ENCODE data around the gene LYZL6. TPM values are rescaled to one million over a fixed set of nuclear protein-coding genes. Genes with fewer than 3 reads are reported as not detected.

The LYZL6 gene
- polyA plus RNA-seq, 5 donors = not detected

Other genes starting within 250 kb of the LYZL6 start
- 1 to 10 TPM; 2.2 to 3.8 (median 3.0) TPM for gene RASL10B, start 212.1 kb downstream of the LYZL6 start, polyA plus RNA-seq (ENCODE audit: insufficient read depth in 1 of 5, insufficient read length in 5 of 5, low replicate concordance in 1 of 5)
- 1 to 10 TPM in 3 of 5 donors, under 1 TPM in 2; 0.17 to 2.4 (median 1.1) TPM for gene GAS2L2, start 190.5 kb downstream of the LYZL6 start, polyA plus RNA-seq (ENCODE audit: insufficient read depth in 1 of 5, insufficient read length in 5 of 5, low replicate concordance in 1 of 5)
- gene C17orf50, start 182.8 kb downstream of the LYZL6 start, polyA plus RNA-seq (ENCODE audit: insufficient read depth in 1 of 5, insufficient read length in 5 of 5, low replicate concordance in 1 of 5) = under 1 TPM in 3 of 5 donors, not detected in 2; 0.14 to 0.23 (median 0.21) TPM
- 10 to 100 TPM in 1 of 5 donors, 1 to 10 TPM in 4; 7.6 to 10.5 (median 8.8) TPM for gene MMP28, start 148.1 kb downstream of the LYZL6 start, polyA plus RNA-seq (ENCODE audit: insufficient read depth in 1 of 5, insufficient read length in 5 of 5, low replicate concordance in 1 of 5)
- 100 to 1,000 TPM; 200 to 261 (median 239) TPM for gene TAF15, start 134.2 kb downstream of the LYZL6 start, polyA plus RNA-seq (ENCODE audit: insufficient read depth in 1 of 5, insufficient read length in 5 of 5, low replicate concordance in 1 of 5)
- gene HEATR9, start 74.8 kb downstream of the LYZL6 start, polyA plus RNA-seq (ENCODE audit: insufficient read depth in 1 of 5, insufficient read length in 5 of 5, low replicate concordance in 1 of 5) = under 1 TPM; 0.08 to 0.28 (median 0.16) TPM
- gene CCL5, start 63.4 kb downstream of the LYZL6 start, polyA plus RNA-seq (ENCODE audit: insufficient read depth in 1 of 5, insufficient read length in 5 of 5, low replicate concordance in 1 of 5) = 1 to 10 TPM; 2.7 to 4.4 (median 4.0) TPM
- gene RDM1, start 12.9 kb downstream of the LYZL6 start, polyA plus RNA-seq (ENCODE audit: insufficient read depth in 1 of 5, insufficient read length in 5 of 5, low replicate concordance in 1 of 5) = 1 to 10 TPM; 2.0 to 3.6 (median 2.5) TPM
- gene CCL16, start 37.8 kb upstream of the LYZL6 start, polyA plus RNA-seq (ENCODE audit: insufficient read depth in 1 of 5, insufficient read length in 5 of 5, low replicate concordance in 1 of 5) = 1 to 10 TPM in 1 of 5 donors, under 1 TPM in 4; 0.49 to 1.0 (median 0.84) TPM
- 100 to 1,000 TPM in 2 of 5 donors, 10 to 100 TPM in 3; 70.5 to 119 (median 83.9) TPM for gene CCL14, start 43.0 kb upstream of the LYZL6 start, polyA plus RNA-seq (ENCODE audit: insufficient read depth in 1 of 5, insufficient read length in 5 of 5, low replicate concordance in 1 of 5)
- under 1 TPM; 0.11 to 0.41 (median 0.25) TPM for gene CCL15, start 57.8 kb upstream of the LYZL6 start, polyA plus RNA-seq (ENCODE audit: insufficient read depth in 1 of 5, insufficient read length in 5 of 5, low replicate concordance in 1 of 5)
- under 1 TPM in 3 of 5 donors, not detected in 2; 0.48 to 0.65 (median 0.65) TPM for gene CCL23, start 74.3 kb upstream of the LYZL6 start, polyA plus RNA-seq (ENCODE audit: insufficient read depth in 1 of 5, insufficient read length in 5 of 5, low replicate concordance in 1 of 5)
- under 1 TPM in 2 of 5 donors, not detected in 3; 0.22 to 0.25 TPM for gene CCL18, start 120.6 kb upstream of the LYZL6 start, polyA plus RNA-seq (ENCODE audit: insufficient read depth in 1 of 5, insufficient read length in 5 of 5, low replicate concordance in 1 of 5)
- gene CCL3, start 146.4 kb upstream of the LYZL6 start, polyA plus RNA-seq (ENCODE audit: insufficient read depth in 1 of 5, insufficient read length in 5 of 5, low replicate concordance in 1 of 5) = 10 to 100 TPM in 2 of 5 donors, 1 to 10 TPM in 3; 2.4 to 12.1 (median 7.9) TPM
- 1 to 10 TPM; 1.5 to 9.7 (median 6.0) TPM for gene CCL4, start 160.1 kb upstream of the LYZL6 start, polyA plus RNA-seq (ENCODE audit: insufficient read depth in 1 of 5, insufficient read length in 5 of 5, low replicate concordance in 1 of 5)
- 10 to 100 TPM; 11.0 to 23.4 (median 17.4) TPM for gene TBC1D3B, start 232.9 kb upstream of the LYZL6 start, polyA plus RNA-seq (ENCODE audit: insufficient read depth in 1 of 5, insufficient read length in 5 of 5, low replicate concordance in 1 of 5)